ENCODE results near the gene NPTX1.
A peak's percentile ranks its signal among the peaks of the same experiment; 100 is the strongest.

The NPTX1 gene

DNA sequence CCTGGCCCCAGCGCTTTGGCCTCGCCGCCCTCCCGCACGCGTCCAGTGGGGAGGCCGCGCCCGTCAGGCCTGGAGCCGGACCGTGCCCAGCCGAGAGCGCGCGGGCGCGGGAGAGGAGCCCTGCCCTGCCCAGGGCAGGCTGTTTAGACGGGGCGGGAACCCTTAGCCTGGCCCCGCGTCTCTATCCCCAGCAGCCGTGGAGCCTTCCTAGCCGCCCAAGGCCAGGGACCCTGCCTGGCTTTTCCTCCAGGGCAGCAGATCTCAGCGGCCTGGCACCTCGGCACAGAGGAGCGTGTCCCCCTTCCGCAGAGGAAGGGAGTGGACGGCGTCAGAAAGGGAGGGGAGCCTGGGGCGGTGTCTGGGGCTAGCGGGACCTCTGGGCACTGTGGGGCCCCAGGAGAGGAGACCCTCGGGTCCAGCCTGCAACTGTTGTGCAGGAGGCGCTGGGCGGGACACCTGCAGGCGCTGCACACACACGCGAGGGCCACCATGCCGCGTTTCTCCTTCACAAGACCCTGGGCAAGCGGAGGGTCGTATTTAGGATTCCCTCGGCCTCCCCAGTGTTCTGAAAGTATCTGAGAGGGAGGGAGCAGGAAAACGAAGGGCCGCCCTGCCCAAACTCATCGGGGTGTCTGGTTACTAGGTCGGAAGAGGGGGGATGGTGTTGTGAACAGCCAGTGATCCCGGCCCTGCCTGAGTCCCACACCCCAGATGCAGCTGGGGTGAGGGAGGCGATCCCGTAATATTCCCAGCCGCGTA is 2.3 kb upstream of the NPTX1 start:
- no peak for DNase-seq (ENCODE audit: low read depth in 2 of 2)

- DNase-seq (ENCODE audit: low read depth in 2 of 2) = no peak
These were observed 1.5 kb upstream of the NPTX1 start for GRCh38 chr17:80477647-80478478.

GRCh38 chr17:80476877-80477646 is 655 bp upstream of the NPTX1 start:
- DNase-seq (ENCODE audit: low read depth in 2 of 2) = no peak

DNA sequence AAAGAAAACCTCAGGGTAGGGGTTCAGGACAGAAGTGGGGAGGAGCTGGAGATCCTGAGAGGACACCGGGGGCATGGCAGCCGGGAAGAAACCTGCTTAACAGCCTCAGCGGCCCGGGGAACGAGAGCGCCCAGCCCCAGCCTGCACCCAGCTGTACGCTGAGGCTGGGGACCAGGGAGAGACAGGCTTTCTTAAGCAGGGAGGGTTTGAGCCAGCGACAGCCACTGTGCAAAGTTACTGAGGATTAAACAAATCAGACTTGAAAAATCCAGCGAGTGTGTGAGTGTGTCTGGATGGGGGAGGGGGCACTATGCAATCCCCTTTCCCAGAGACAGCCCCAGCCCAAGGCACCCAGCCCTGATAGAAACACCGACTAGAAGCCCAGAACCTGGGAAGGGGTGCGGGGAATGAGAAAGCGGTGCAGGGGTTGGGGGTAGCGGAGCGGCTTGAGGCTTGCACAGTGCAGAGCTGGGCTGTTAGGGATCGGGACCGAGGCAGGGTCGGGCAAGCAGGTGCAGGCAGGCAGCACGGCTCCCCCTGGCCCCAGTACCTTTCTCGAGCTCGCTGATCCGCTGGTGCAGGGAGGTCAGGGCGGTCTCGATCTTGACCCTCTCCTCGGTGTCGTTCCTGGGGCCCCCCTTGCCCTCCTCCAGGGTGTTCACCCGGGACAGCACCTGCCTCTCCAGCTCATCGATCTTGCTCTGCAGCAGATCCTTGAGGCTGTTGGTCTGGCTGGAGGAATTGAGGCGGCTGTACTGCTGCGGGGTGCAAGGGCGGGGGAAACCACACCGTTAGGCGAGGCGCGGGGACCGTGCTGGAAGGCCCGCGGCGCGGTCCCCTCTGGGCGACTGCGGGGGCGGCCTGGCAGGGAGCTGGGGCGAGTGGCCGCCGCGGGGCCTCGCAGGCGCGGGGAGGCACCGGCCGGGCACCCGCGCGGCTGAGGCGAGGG is 1.2 kb downstream of the NPTX1 start:
- DNase-seq (ENCODE audit: low read depth in 2 of 2) = no peak

DNA sequence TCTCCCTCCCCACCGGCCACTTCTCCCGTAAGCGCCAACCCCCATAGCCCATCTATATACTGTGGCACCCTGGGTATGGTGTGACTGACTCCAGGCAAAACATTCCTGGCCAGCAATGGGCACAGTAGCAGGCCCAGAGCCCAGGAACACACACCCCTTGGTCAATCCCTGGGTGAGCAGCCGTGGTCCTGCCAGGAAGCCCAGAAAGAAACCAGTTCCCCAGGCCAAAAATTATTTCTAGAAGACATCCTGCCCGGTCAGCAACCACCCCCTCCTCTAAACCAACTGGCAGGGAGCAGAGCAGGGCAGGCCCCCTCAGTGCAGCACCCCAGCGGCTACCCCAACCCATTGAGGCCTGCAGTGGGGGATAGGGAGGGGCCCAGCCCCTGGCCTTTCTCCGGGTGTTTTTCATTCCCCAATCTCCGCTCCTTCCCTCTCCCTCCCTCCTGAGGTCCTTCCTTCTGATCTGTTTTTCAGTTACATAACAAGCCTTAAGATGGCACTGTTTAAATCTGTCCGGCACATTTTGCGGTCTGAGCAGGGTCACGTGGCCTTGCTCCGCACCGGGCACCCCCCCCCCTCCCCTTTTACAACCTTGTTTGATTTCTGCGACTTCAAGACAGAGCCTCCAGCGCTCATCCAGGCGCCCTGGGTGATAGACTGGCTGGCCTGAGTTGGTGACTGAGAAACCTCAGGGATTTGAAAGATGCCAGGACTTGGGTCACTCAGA is 2.0 kb downstream of the NPTX1 start:
- no peak for DNase-seq (ENCODE audit: low read depth in 2 of 2)

DNA sequence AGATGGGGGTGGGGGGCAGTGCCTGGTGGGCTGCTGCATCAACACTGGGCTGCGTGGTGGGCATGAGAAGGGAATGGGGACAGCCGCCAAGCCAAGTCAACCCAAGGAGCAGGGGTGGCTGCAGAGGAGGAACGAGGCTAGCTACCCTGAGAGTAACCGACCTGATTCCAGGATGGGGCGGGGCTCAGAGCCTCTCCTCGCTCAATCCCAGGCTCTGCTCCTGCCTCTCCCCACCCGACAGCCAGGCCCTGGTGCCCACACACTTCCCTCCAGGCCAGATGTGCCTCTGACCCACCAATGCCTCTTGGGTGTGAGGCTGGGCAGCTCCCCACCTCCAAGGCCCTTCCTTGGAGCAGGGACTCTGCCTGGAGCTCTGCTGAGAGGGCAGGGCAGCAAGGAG is 2.7 kb downstream of the NPTX1 start:
- DNase-seq (ENCODE audit: low read depth in 2 of 2) = no peak

DNA sequence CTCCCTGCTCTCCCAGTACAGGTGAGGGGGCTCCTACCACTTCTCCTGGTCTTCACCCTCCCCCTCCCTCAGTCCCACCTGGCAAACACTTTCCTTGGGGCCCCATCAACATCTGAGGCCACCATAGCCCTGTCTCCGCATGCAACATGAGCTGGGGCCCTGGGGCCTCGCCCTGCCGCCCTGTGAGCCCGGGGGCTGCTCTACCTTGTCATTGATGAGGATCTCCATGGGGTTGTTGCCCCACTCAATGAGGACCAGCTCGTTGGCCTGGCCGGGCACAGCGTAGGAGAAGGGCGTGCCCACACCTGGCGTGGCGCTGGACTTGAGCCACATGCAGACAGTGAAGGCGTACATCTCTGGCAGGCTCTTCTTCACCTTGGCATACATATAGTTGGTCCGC is 3.4 kb downstream of the NPTX1 start:
- DNase-seq (ENCODE audit: low read depth in 2 of 2) = no peak

GRCh38 chr17:80471922-80472321 is 4.5 kb downstream of the NPTX1 start:
- DNase-seq (ENCODE audit: low read depth in 2 of 2) = peak in 1 of 2 donors; percentile 12

DNA sequence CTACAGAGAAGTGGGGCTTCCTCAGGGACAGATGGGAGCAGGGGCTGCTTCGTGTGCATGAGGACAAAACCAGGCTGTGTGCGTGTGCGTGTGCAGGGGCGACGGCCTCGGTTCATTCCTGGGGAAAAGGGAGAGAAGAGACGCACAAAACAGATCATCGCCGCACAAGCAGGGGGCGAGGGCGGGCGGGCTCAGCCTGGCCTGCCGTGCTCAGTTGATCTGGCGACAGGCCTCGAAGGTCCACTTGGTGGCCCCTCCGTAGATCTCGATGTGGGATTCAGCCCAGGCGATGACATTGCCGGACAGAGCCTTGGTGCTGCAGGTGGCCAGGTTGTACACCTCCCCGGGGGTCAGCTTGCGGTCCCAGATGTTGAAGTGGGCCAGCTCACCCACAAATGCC is 5.8 kb downstream of the NPTX1 start:
- DNase-seq (ENCODE audit: low read depth in 2 of 2) = no peak

- DNase-seq (ENCODE audit: low read depth in 2 of 2) = no peak
These were observed 6.7 kb downstream of the NPTX1 start for GRCh38 chr17:80469667-80470066.

- DNase-seq (ENCODE audit: low read depth in 2 of 2) = no peak
These were observed 7.5 kb downstream of the NPTX1 start for GRCh38 chr17:80468781-80469493.

DNA sequence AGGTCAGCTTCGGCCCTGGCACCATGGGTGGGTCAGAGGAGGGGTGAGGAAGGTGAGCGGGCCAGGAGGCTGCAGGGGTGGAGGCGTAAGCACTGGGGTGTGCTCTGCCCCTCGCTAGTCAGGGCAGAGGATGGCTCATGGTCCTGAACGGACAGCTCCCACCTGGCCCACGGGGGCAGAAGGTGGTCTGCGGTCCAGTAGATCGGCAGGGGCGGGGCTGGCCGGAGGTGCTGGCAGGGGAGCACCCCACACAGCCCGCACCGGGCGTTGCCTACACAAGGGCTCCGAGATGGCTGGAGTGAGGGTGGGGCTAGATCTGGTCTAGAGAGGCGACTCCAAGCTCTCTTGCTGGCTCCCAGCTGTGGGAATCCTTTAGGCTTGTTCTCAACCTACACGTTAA is 8.2 kb downstream of the NPTX1 start:
- DNase-seq (ENCODE audit: low read depth in 2 of 2) = no peak

DNA sequence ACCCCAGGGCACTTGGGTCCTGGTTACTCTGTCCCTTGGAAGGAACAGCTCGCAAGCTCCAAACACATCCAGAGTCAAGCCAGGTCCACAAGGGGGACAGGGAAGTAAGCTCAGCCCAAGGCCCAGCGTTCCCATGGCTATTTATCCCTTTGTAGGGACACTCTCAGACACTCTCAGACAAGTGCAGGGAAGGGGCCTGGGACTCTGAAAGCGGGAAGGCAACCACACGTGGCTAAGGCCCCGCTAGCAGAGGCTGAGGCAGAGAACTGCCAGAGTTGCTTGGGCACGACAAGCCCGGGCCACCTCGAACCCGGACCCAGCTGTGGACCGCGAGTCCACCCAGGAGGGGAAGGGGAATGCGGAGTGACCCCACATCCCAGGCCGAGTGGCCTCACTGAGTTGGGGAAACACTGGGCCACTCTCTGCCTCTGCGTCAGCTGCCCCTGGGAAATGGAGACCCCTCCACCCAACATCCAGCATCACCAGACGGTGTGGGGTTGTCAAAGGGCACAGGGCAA is 10.2 kb downstream of the NPTX1 start:
- no peak for DNase-seq (ENCODE audit: low read depth in 2 of 2)

DNA sequence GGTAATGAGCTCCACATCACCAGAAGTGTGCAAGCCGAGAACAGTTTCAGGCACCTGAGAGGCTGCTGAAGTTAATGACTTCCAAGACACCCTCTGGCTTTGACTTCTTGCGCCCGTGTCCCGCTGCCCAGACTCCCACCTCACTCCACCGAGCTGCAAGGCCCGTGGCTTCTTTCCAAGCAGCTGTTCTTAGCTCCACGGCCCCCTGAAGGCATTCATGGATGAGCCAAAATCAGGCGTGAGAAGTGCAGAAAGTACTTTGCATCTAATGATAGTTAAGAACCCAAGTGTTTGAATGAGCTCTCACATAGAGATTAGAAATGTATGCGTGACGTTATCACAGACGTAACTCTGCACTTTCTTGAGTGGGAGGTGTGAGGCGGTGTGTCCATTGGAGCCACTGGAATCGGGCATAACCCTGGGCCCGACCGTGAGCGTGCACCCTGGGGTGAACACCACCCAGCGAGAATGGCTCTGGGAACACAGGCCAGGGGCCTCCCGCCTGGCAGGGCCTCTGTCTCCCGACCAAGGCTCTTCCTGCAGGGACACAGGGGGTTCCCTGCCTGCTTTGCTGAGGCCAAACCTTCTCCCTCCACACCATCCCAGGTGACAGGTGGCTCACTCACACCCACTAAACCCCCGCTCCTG is 11.0 kb downstream of the NPTX1 start:
- DNase-seq (ENCODE audit: low read depth in 2 of 2) = no peak

GRCh38 chr17:80464486-80464885 is 11.9 kb downstream of the NPTX1 start:
- no peak for DNase-seq (ENCODE audit: low read depth in 2 of 2)

GRCh38 chr17:80463784-80464400 is 12.5 kb downstream of the NPTX1 start:
- DNase-seq (ENCODE audit: low read depth in 2 of 2) = no peak

DNA sequence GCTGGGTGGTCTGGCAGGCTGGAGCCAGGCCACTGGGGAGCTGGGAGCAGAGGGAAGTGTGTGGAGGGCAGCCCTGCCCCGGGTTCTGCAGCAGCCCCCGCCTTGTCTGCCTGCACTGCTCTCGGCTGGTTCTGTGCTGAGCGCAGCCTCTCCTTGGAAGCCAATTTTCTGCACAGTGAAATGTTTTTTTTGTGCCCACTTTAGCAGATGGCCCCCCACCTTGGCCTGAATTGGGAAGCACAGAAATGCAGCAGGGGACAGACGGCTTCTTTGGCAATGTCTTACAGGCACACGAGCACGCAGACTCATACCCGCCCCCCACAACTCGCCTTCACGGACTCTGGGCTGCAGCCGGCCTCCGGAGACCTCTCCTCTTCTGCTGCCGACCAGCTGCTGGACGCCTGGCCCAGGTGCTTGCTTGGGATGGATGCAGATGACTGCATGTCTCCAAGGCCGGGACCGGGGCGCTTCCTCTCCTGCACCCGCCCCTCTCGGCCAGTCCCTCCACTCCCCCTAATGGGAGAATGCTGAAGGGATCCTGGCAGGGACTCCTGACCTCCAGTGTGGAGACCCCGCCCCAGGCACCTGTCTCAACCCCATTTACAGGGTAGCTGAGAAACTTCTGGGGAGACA is 14.8 kb downstream of the NPTX1 start:
- no peak for DNase-seq (ENCODE audit: low read depth in 2 of 2)

GRCh38 chr17:80460429-80460834 is 16.0 kb downstream of the NPTX1 start:
- DNase-seq (ENCODE audit: low read depth in 2 of 2) = no peak

Data from activated CD8-positive, alpha-beta memory T cell treated with anti-CD3 and anti-CD28 coated beads for 4 hours (primary cell).